Brain microvascular endothelial cell (primary cell): Measurements from ENCODE around the gene TGM5.

Experiments used
- DNase-seq: peaks from one replicate; pipeline ENCODE4 v3.0.0-alpha.2; 2020
- H3K27ac ChIP-seq: fragments of 250-450 bp; sonication (Bioruptor Pico); 2 replicates; pipeline ENCODE4 v1.5.1; 2020; ENCODE audit warnings: mild to moderate bottlenecking, moderate library complexity
- H3K27me3 ChIP-seq: fragments of 250-450 bp; sonication (Bioruptor Pico); replicated peaks from 2 replicates; pipeline ENCODE4 v1.5.1; 2020; ENCODE audit warnings: mild to moderate bottlenecking
- H3K36me3 ChIP-seq: fragments of 250-450 bp; sonication (Bioruptor Pico); replicated peaks from 2 replicates; pipeline ENCODE4 v1.5.1; 2020; ENCODE audit warnings: mild to moderate bottlenecking
- H3K4me3 ChIP-seq: 2 replicates; pipeline ENCODE4 v1.5.1; 2011; ENCODE audit warnings: low read depth, mild to moderate bottlenecking, control low read depth, low read length, moderate library complexity
- CTCF ChIP-seq: IDR thresholded peaks from 2 replicates; pipeline ENCODE4 v1.5.1; 2011; ENCODE audit warnings: low read depth, mild to moderate bottlenecking, moderate library complexity, low read length, control low read depth, inconsistent platforms; ENCODE audit errors: missing control alignments
- in situ Hi-C: cut with HindIII; loops from 2 replicates; pipeline ENCODE4 v1.10.0; 2017; ENCODE audit warnings: low sequenced_read_pairs, low pct_ligation_motif_present

The TGM5 gene

GRCh38 chr15:43278869-43279268 lies 12.1 kb upstream of the TGM5 start:
- no peak for DNase-seq
- TF ChIP-seq CTCF = no peak
- in situ Hi-C loops = no loop called here
- H3K4me3 ChIP-seq = no peak overlapping the region
- peaks cover 10% of the 10 kb centered on the region for H3K27me3 ChIP-seq
- no peaks in the 10 kb centered on the region for H3K36me3 ChIP-seq
- no peak overlapping the region for H3K27ac ChIP-seq

- no peak for DNase-seq
- in situ Hi-C loops = no loop called here
- Histone ChIP-seq H3K4me3 (no peak overlapping the region), H3K27ac (no peak overlapping the region), H3K36me3 (no peaks in the 10 kb centered on the region), H3K27me3 (peaks cover 10% of the 10 kb centered on the region)
- no peak for TF ChIP-seq CTCF
Observed at GRCh38 chr15:43277901-43278300, 11.2 kb upstream of the TGM5 start.

GRCh38 chr15:43277231-43277823 lies 10.6 kb upstream of the TGM5 start:
- in situ Hi-C loops = no loop called here
- no peak overlapping the region for H3K27ac ChIP-seq
- H3K27me3 ChIP-seq = peaks cover 10% of the 10 kb centered on the region
- H3K36me3 ChIP-seq = no peaks in the 10 kb centered on the region
- no peak for TF ChIP-seq CTCF
- no peak for DNase-seq
- H3K4me3 ChIP-seq = no peak overlapping the region

- no peak for DNase-seq
- peaks cover 12% of the 10 kb centered on the region for H3K27me3 ChIP-seq
- in situ Hi-C loops = no loop called here
- TF ChIP-seq CTCF = no peak
- H3K4me3 ChIP-seq = no peak overlapping the region
- H3K27ac ChIP-seq = no peak overlapping the region
- no peaks in the 10 kb centered on the region for H3K36me3 ChIP-seq
Observed at GRCh38 chr15:43276563-43277200, 10.0 kb upstream of the TGM5 start.

GRCh38 chr15:43275740-43276562 lies 9.2 kb upstream of the TGM5 start:
- no peak for TF ChIP-seq CTCF
- Histone ChIP-seq H3K27ac (no peak overlapping the region), H3K27me3 (peaks cover 12% of the 10 kb centered on the region), H3K4me3 (no peak overlapping the region), H3K36me3 (no peaks in the 10 kb centered on the region)
- no peak for DNase-seq
- in situ Hi-C loops = no loop called here
